Pons (tissue), 1 donor: Measurements from ENCODE around the gene GALNT2.

Experiments
- DNase-seq: peaks from one replicate; pipeline ENCODE4 v3.0.0-alpha.2; 2016; ENCODE audit warnings: low spot score

GALNT2 gene

DNA sequence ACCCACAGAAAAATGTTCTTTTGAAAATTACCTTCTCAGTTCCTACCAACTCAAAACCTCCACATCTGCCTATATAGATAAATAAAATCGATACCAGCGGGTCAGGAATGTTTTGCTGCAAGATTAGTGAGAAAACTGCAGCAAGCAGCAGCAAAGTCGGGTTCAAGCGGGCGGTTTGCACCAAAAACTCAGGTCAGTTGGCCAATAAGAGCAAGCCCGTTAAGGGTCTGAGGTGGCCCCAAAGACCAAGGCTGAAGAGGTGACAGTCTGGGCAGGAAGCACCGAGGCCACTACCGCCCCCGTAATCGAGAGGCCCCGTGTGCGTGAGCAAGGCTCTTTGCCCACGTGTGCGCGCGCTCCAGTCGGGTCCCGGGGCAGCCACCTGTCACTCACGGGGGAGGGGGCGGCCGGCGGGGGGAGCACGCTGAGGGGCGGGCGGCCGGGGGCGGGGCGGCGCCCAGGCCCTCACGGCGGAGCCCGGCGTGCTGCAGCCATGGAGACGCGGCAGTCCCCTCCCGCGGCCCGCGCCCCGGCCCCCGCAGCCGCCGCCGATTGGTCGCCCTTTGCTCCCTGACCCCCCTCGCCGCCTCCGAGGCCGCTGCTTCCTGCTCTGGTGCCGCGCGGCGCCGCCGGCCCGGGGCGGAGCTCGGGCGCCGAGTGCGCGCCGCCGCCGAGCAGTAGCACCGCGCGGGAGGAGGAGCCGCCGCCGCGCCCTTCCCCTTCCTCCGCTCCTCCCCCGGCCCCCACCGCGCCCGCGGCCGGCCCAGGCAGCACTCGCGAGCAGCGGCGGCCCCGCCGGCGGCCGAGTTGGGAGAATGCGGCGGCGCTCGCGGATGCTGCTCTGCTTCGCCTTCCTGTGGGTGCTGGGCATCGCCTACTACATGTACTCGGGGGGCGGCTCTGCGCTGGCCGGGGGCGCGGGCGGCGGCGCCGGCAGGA, at the start of gene GALNT2:
Gene GALNT2 (plus strand): TSS at position 773 of the 939 bp plus-strand sequence. CDS start 43 bp downstream, at position 816.
- DNase-seq, result peak; percentile 84

DNA sequence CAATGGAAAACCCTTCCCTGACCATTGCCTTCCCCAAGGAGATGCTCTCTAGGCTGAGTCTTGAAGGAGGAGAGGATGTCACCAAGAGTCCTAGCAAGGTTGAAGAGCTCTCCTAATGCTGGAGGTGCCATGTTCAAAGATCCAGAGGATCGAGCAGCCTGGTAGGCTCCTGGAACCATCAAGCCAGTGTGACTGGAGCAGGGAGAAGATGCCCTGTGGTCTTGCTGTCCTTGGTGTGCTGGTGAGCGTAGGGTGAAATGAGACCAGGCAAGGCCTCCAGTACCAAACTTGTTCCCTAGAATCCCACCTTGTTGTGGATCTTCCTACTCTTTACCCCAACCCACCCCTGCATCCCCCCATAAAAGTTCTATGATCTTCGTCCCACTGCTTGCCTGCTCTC, 46.6 kb upstream of the GALNT2 start:
- DNase-seq, result no peak

DNA sequence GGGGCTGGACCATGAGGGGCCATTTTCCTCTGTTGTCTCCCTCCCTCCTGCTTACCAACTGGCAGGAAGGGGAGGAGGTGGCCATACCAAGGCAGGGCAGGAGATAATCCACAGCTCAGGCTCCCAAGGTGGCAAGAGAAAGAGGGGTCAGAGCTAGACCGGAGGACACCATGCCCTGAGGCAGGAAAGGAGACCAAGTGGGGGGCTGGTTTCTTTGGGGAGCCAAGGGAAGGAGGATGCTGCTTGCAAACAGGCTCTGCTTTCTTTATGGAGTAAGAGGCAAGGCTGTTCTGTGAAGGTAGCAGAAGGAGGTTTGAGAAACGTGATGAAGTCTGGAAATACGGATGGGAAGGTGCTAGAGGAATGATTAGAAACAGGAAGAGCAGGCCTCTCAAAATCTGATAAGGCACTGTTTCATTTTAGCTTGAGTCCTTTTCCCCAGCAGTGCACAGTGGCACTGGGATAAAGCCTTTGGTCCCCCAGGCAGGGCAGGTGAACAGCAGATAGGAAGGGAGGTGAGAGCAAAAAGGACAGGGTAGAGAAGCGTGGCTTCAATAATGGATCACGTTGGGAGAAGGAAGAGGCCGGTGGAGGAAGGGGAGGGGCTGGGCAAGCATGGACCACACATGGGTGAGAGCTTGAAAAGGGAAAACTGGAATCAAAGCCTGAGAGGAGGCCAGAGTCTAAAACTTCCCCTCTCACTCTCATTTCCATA, 44.2 kb upstream of the GALNT2 start:
- no peak for DNase-seq

DNA sequence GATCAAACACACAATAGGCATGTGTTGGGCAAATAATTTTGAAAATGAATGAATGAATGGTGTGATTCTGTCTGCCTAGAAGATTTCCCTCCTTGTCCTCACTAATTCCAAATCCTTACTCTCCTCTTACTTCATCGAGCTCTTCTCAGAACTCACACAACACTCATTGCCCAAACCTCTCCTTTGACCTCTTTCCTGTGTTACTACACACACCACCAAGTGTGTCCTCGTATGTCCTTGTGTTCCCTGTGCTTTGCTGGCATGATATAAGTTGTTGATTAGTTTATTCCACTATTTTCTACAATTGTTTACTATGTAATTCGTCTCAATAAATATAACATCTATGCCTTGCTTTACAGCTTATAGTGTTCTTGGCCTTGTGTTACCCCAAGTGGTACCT, 41.4 kb upstream of the GALNT2 start:
- no peak for DNase-seq

DNA sequence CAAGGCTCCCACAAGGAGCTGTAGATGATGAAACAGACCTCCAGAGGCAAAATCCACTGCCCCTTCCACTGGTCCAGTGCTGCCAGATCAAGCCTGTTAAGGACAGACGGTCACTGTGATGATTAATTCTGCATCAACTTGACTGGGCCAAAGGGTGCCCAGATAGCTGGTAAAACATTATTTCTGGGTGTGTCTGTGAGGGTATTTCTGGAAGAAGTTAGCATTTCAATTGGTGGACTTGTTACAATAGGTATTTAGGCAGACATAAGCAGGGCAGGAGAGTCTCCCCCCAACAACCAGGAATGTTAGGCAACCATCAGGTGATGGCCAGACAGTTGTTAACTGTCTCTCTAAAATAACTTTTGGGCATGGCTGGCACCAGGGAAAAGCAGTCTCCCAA, 40.9 kb upstream of the GALNT2 start:
- no peak for DNase-seq

GRCh38 chr1:230026572-230026971, 40.5 kb upstream of the GALNT2 start:
- DNase-seq, result no peak

DNA sequence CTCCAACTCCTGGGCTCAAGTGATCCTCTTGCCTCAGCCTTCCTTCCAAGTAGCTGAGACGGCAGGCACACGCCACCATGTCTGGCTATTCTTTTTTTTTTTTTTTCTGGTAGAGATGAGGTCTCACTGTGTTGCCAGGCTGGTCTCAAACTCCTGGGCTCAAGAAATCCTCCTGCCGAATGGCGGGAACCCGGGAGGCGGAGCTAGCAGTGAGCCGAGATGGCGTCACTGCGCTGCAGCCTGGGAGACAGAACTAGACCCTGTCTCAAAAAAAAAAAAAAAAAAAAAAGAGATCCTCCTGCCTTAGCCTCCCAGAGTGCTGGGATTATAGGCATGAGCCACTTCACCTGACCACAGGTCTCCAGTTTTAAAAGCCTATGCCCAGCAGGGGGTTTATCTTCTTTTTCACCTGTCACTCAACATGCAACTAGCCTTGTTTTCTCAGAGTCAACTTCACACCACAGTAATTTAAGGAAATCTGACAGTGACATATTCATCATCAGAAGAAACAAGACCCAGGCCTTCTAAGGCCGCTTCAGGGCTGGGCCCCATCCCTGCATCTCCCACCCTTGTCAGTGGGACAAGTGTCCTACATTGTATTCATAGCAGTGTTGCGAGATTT, 38.3 kb upstream of the GALNT2 start:
- DNase-seq, result no peak

DNA sequence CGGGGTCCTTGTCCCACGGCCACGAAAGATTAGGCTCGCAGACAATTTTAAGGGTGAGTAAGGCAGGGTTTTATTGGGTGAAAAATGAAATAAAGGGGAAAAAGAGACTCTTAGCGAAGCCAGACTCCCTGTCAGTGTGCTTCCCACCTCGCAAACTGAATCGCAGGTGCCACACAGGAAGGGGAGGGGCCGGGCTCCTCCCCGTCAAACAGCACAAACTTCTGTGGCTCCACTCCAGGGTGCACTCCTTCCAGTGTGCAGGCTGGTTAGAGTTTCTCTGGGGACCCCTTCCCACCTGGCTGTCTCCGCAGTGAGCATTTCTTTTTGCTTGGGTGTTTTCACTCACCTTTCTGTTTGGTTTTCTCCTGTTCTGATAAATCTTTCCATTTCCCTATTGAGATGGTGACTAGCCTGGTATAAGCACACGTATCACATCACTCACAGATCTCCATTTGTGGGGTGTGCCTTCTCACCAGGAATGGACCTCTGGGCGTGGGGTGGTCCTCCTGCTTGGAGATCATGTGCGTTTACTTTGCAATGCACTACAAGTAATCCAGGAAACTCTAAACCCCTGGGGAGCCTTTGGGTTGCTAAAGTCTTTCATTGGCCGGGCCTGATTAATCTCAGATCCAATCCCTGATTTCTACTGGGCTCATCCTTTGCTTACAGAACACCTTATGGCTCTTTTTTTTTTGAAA, 37.6 kb upstream of the GALNT2 start:
- DNase-seq, result no peak

DNA sequence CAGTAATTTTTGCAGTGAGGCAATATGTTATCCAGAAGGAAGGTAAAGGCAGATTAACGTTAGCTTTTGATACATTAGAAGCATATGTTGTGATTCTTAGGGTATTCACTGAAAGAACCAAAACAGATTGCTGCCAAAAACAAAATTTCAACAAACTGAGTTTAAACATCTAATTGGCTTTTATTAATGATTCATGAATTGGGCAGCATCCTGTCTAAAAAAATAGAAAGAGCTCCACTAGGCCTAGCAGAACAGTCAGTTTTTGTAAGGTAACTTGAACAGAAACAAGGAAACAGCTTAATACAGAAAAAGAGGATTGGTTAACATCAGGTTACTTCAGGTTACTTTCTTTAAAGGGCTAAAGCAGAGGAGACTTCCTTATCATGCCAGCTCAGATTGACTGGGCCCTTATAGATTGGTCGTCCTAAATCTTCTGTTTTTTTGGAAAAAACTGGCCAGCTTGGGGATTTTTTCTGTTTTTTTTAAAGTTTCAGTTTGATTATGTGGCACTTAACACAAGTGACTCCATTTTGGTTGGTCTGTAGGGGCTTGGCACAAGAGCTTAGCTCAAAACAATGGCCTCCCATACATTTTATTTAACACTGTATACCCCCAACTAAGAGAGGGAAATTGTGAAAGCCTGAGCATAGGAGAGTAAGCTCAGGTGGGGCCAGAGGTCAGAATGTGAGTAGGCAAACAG, 36.8 kb upstream of the GALNT2 start:
- no peak for DNase-seq

- DNase-seq, result no peak
Measured at GRCh38 chr1:230031131-230031530, 35.9 kb upstream of the GALNT2 start.

GRCh38 chr1:230032516-230033281, 34.3 kb upstream of the GALNT2 start:
- no peak for DNase-seq

DNA sequence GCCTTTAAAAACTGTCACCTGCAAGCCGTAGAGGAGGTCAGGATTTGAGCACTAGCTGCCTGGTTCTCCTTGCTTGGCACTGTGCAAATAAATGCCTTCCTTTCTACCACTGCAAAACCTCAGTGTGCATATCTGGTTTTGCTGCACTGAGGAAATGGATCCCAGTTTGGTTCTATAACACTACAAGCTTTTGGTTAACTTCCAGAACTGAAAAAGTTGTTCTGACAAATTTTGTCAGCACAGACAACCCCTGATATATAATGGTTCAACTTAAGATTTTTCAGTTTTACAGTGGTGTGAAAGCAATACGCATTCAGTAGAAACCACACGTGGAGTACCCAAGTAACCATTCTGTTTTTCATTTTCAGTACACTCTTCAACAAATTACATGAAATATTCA, 29.8 kb upstream of the GALNT2 start:
- DNase-seq, result no peak

GRCh38 chr1:230040440-230040839, 26.6 kb upstream of the GALNT2 start:
- DNase-seq, result no peak

DNA sequence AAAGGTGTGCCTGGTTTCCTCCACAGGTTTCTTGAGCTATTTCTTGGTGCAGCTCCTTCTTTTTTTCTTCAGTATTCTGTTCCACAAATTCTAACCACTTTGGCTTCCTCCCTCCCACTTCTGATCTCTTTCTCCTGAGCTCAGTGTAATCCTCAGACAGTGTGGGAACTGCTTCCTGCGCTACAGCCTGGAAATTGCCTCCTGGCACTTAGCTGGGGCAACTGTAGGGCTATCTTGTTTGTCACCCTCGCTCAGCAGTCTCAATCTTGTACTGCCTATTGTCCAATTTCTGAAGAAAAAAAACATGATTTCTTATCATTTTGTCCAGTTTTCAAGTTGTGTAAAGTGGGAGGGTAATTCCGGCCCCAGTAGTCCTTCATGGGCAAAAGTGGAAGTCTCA, 24.0 kb upstream of the GALNT2 start:
- no peak for DNase-seq

- no peak for DNase-seq
Measured at GRCh38 chr1:230044729-230045128, 22.3 kb upstream of the GALNT2 start.

- no peak for DNase-seq
Measured at GRCh38 chr1:230047114-230047865, 19.7 kb upstream of the GALNT2 start.

- no peak for DNase-seq
Measured at GRCh38 chr1:230048322-230048721, 18.7 kb upstream of the GALNT2 start.

DNA sequence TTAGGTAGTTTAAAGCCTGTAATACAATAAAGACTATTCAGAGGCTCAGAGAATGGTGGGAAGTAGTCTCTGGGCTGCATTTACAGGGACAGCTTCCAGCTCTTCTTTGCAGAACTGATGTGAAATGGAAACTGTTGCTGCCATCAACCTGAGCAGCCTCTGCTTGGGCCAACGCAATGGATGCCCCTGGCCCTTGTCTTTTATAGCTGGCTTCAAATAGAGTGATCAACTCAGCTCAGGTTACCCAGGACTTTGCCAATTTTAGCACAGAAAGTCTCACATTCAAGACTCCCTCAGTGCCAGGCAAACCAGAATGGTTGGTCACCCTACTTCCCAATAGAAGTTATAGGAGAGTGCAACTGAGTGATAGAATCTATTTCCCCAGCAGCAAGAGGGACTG, 18.1 kb upstream of the GALNT2 start:
- DNase-seq, result no peak

DNA sequence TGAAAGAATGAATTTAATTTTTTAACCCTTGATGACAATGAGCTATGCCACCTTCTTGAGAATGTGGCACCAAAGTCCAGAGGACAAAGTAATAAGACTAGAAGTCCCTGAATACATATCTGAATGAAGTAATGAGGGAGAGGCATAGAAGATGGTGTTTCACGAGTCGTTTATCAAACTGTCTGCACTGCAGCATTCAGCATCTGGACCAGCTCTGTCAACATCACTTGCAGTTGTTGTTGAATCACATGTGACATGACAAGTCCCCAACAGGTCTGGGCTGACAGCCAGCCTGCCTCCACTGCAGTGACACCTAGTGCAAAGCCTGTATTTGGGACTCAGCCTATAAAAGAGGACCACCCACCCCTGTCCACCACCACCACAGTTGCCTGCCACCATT, 17.3 kb upstream of the GALNT2 start:
- DNase-seq, result no peak
